ENCODE data around the gene FBF1.

GRCh38 chr17:75933808-75934207 is 7.0 kb downstream of the FBF1 start:
- no peak for TF ChIP-seq POLR2AphosphoS5 (IDR thresholded peaks at IDR 0.05)
- no peak for TF ChIP-seq POLR2A (IDR thresholded peaks at IDR 0.05; ENCODE audit: low read depth)

Data from esophagus muscularis mucosa (tissue), 2 donors.